Frontal cortex (tissue), 4 donors: Measurements from ENCODE around the gene PCBP3. TPM values are rescaled to one million over a fixed set of nuclear protein-coding genes. Genes with fewer than 3 reads are reported as not detected.
"Not testable (repeated sequence)": the region's sequence is repeated elsewhere in the genome, so short reads cannot be mapped to it uniquely, and the experiment has no call there.

Experiments used
- DNase-seq, 2 donors: peaks; one replicate each; pipeline ENCODE4 v3.0.0; 2012; ENCODE audit warnings: low spot score in 2 of 2
- FAIRE-seq: peaks from 2 replicates; lab custom pipeline; 2012; peaks lifted over from hg19 to GRCh38; lab: Jason Lieb, UNC
- total RNA-seq: library from RNA; depleted of rRNA; stranded (reverse); fragments of >200 nt; gene quantifications from one replicate; pipeline ENCODE4 v1.2.3, GENCODE V29; 2014
- donor health status: control.
- donor health status: control.
- donor health status: control.

PCBP3 gene
- total RNA-seq, 1 donor from 2014 or later = 7.3 TPM

GRCh38 chr21:45830720-45831366, 187.3 kb downstream of the PCBP3 start:
- DNase-seq (no peak), FAIRE-seq (no peak)

- DNase-seq = no peak
- FAIRE-seq = no peak
These were observed 188.6 kb downstream of the PCBP3 start for GRCh38 chr21:45831991-45832740.

DNA sequence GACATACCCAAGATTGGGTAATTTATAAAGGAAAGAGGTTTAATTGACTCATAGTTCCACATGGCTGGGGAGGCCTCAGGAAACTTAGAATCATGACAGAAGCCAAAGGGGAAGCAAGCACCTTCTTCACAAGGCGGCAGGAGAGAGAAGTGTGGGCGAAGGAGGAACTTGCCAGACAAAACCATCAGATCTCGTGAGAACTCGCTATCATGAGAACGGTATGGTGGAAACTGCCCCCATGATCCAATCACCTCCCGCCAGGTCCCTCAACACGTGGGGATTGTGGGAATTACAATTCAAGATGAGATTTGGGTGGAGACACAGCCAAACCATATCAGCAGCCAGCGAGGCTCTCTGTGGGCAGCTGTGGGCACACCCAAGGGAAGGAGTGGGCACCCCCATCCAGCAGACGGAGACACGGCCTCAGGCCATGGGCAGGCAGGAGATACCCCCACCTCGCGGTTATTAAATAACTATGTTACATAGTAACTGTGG, 189.3 kb downstream of the PCBP3 start:
- DNase-seq, FAIRE-seq: not testable (repeated sequence)

DNA sequence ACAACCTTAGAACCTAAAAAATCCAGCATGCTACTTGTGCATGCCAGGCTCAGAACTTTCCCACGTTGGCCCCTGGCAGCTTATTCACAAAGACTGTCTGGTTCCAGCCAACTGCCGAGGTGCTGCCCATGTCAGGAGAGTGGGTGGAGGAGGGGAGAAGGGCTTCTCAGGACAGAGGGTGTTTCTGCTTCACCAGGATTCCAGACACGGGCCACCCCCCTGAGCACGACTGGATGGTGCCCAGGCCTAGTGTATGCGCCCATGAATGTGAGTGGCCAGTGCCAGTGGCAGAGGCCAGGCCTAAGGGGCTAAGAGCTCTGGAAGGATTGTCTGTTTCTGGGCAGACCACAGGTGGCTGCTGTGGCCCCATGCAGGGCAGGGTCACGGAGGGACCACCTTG, 189.9 kb downstream of the PCBP3 start:
- DNase-seq (no peak), FAIRE-seq (no peak)

- DNase-seq = no peak
- no peak for FAIRE-seq
These were observed 190.6 kb downstream of the PCBP3 start for GRCh38 chr21:45834026-45834715.

DNA sequence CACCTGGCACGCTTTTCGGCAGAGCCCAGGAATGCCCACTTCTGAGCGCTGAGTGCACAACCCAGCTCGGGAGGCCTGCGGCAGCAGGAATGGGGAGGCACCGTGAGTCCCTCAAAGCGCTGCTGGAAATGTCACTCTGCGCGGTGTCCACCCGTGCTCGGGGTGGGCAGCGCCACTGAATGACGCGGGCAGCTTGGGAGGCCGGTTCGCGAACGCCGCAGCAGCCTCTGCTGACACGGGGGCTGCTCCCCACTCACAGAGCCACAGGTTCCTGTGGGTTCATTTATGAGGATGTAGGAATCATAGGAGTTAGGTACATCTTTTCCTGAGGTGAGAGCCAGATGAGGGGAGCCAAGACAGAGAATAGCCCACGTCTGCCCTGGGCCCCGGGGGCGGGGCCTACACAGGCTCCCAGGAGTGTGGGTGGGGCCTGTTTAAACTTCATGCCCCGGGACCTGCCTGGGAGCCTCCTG, 191.3 kb downstream of the PCBP3 start:
- no peak for FAIRE-seq
- no peak for DNase-seq

DNA sequence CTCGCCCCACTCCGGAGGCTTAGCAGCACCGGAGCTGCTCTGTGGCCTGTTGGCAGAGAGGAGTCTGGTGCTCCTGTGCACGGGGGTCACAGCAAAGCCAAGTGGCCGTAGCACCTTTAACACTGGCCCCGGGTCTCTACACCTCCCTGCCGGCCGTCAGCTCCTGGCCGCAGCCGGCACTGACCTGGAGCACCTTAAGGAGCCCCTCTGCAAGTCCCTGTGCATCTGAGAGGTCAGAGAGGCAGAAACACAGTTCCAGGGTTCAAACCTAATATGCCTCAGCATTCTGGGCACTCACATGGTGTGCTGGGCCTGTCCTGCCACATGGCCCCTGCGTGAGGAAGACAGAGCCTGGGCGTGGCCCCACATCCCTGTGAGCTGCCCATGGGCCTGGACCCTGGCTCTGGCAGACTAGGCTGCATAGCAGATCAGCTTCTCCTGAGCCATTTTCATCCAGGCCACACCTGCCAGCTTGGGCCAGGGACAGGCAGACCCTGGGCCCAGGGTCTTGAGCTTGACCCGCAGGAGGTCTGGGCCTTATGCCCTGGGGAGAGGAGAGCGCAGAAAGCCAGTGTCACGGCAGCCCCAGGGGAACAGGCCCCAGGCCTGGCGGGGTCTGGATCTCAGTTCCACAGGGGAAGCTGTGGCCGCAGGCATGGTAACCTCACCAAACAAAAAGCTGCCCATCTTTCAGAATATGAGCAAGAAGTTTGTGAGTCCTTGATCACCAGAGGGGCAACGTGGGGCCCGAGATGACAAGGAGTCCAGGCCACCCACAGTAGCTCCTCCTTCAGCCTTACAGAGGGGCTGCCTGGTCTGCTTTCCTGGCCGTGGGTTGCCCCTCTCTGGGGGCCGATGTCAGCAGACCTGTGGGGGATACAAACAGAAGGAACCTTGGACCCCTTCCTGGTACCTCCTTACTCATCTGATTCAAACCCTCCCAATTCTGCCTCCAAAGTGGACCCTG, 192.1 kb downstream of the PCBP3 start:
- no peak for DNase-seq
- FAIRE-seq = no peak

DNA sequence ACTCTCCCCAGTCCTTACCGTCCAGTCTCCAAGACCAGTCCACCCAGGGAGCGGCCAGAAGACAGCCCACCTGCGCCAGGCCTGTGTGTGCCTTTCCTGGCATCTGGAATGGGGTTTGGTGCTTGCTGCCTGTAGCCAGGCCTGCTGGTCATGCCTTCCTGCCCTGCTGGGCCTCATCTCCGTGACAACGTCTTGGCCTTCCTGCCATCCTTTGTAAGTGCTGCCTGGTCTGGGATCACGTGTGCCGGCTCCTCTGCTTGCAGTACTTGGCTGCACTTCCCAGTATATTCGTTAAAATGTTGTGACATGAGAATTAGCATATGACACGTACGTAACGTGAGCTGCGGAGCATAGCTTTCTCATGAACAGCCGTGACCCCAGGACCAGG, 192.7 kb downstream of the PCBP3 start:
- FAIRE-seq (no peak), DNase-seq (no peak)

DNA sequence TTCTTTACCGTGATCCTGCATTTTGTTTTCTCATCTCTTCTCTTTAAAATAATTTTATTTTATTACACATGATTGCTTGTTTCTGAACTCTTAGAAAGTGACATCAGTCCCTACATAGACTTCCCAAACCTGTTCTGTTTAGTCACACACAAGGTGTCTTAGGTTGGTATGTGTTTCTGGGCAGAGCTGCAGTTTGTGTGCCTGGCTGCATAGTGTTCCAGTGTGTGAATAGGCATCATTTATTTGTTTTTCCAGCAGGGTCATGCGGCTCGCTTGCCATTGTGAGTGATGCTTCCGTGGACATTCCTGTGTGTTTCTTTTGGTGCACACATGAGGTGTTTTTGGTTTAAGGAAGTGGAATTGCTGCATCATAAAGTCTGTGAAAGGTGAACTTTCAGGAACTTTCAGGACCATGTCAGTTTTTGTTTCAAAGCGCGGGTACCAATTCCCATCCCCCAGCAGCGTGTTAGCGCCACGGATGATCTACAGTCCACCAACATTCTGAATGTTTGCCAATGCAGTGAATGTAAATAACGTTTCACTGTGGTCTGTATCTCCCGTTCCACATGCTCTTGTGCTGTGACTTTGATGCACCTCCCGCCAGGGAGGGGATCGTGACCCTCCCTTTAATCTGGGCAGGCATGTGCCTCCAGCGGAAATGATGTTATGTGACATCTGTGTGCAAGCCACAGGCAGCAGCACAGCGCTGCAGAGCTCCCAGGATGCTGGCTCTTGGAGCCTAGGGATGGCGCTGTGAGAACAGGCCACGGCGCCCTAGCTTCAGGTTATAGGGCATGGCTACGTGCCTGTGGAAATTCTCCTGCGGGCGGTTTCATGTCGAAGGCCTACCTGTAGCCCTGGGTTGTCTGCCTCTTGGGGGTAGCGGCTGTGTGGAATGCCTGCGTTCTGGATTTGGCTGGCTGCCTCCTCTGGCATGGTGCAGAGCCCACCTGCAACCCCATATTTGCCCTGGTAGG, 193.5 kb downstream of the PCBP3 start:
- DNase-seq (no peak), FAIRE-seq (no peak)

- FAIRE-seq (no peak), DNase-seq (no peak)
These were observed 194.4 kb downstream of the PCBP3 start for GRCh38 chr21:45837936-45838335.

- no peak for FAIRE-seq
- no peak for DNase-seq
These were observed 195.1 kb downstream of the PCBP3 start for GRCh38 chr21:45838634-45839033.

DNA sequence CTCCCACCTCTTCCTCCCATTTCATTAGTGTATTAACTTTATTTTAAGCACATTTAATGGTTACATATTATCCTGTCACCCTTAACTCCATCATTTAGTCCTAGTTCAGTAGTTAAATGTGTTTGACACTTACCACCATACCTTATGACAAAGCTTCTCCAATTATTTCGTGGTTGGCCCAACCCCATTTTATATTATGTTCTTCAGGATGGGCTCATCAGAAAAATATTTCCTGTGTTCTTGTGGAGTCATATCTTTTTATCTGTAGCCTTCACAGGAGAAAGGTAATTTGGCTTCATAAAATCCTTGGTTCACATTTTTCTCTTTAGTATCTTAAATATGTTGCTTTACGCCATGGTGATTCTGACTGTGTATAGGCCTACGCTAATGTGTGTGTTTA, 195.7 kb downstream of the PCBP3 start:
- DNase-seq = no peak
- no peak for FAIRE-seq

DNA sequence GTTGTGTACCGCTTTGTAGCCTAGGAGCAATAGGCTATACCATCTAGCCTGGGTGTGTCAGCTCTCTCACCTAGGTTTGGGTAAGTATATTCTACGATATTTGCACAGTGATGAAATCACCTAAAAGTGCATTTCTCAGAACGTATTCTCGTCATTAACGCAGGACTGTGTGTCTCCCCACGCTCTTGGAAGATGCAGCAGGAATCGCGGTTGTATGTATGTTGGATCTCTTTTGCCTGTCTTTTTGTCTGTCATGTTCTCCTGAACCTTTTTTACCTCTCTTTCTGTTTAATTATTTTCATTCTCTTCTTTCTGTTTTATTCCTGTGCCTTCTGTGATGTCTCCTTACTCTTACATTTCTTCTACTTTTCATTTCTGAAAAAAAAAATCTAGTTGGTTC, 197.5 kb downstream of the PCBP3 start:
- DNase-seq = no peak
- no peak for FAIRE-seq

DNA sequence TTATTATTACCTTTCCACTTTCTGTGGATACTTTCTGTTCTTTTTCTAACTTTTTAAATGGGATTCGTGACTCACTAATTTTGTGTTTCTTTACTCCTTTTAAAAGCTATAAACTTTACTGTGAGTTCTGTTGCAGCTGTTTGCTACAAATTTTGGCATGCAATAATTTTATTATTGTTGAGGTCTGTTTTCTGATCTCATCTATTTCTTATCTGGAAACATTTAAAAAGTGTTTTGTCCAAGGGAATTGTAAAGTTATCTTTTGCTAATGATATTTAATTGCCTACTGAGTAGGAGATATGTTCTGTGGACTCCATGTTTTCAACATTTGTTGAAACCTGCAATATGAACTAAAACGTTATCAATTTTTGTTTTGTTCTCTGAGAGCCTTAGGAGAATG, 199.9 kb downstream of the PCBP3 start:
- no peak for FAIRE-seq

GRCh38 chr21:45844181-45844580, 200.7 kb downstream of the PCBP3 start:
- no peak for FAIRE-seq
- no peak for DNase-seq

More for the DNA sequence above, 199.9 kb downstream of the PCBP3 start:
- no peak for DNase-seq

- DNase-seq (no peak), FAIRE-seq (no peak)
These were observed 201.7 kb downstream of the PCBP3 start for GRCh38 chr21:45845063-45845769.

DNA sequence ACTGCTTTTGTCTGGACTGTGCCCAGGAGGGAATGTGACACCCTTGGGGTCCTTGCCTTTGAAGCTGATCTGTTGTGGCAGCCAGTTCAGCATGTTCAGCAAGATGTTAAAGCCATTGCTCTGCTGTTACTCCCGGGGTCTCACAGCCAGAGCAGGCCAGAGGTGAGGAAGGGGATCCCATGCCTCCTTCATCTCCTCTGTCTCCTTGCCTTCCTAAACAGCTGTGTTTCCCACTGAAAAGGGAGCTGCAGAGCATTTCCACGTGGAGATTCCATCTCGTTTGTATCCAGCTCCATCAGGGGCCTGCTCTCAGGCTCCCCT, 202.2 kb downstream of the PCBP3 start:
- FAIRE-seq (no peak), DNase-seq (no peak)
